ENCODE measurements around the gene SLC2A6.

Gene SLC2A6

GRCh38 chr9:133515240-133515610 lies 36.3 kb upstream of the SLC2A6 start:
- FAIRE-seq, result no peak

- no peak for FAIRE-seq
Measured at GRCh38 chr9:133514460-133515239, 35.8 kb upstream of the SLC2A6 start.

- no peak for FAIRE-seq
Measured at GRCh38 chr9:133513214-133514100, 34.6 kb upstream of the SLC2A6 start.

GRCh38 chr9:133512253-133513213 lies 33.6 kb upstream of the SLC2A6 start:
- no peak for FAIRE-seq

DNA sequence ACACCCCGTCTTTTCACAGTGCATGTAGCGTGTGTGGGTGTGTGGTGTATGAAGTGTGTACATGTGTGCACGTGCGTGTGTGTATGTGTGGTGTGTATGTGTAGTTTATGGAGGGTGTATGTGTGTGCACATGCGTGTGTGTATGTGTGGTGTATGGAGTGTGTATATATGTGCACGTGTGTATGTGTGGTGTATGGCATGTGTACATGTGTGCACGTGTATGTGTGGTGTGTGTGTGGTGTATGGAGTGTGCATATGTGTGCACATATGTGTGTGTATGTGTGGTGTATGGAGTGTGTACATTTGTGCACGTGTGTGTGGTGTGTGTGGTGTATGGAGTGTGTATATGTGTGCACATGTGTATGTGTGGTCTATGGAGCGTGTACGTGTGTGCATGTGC lies 32.7 kb upstream of the SLC2A6 start:
- no peak for FAIRE-seq

DNA sequence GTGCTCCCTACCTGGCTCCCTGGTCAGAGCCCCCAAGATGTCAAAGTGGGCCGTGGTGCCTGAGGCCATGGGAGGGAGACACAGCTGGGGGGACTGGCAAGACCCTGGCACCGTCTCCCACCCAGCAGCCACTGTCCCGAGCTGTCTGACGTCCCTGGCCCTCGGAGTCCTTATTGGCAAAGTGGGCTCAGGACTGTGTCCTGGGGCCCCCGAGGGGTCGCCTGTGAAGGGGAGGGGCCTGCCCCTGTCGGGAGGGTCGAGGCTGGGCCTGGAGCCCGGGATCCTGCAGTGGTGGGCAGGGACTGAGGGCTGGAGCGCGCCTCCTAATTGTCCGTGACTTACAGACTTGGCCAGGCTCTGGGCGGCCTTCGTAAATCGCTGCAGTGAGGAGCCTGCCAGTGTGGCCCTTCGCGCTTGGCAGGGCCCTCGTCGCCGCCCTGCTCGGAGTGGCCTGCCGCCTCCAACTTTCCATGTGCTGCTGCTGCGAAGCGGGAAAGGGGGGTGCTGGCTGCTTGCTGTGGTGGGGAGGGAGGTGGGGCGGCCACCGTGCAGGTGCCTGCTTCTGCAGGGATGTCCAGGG lies 32.1 kb upstream of the SLC2A6 start:
- FAIRE-seq, result no peak

- no peak for FAIRE-seq
Measured at GRCh38 chr9:133509179-133510083, 30.5 kb upstream of the SLC2A6 start.

DNA sequence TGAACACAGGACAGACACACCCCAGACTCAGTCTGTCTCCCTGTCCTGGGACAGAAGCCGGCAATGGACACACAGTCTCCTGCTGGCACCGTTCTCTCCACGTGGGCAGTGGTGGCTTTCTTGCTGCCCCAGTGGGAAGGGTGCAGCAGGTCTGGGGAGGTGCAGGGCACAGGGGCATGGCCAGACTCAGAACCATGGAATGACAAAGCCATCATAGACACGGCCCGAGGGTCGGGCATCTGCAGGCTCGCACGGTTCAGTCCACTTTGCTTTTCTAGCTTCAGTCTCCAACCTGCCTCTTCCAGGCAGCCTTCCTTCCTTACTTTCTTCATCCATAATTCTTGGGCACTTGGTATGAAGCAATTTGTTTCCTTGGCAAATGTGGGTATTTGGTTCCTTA lies 29.1 kb upstream of the SLC2A6 start:
- FAIRE-seq, result no peak

DNA sequence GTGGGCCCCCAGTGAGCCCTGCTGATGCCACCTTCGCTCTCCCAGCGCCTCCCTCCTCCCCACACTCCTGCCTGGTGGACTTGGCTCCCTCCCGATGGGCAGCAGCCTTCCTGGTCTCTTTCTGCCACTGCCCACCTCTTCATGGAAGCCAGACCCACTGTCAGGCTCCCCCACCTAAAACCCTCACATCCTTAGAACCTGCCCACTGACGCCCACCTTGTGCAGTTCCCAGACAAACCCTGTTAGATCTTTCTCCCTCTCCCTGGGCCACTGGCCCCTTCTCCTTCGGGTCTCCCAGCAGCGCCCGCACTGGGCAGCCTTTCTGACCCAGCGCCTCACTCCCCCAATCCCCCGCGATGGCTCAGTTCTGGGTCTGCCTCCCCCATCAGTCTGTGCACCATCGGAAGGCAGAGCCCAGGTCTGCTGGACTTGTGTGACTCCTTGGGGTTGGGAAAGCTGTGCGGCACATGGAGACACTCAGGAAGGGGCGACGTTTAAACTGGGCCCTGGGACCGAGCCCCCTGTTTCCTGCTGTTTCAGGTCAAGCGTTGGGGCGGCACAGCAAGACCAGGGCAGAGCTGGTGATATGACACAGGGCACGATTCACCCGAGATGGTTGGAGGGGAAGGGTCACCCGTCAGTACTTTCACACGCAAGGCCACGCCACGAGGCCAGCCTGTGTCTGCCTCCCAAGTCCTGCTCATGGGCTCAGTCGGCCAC lies 28.5 kb upstream of the SLC2A6 start:
- no peak for FAIRE-seq

DNA sequence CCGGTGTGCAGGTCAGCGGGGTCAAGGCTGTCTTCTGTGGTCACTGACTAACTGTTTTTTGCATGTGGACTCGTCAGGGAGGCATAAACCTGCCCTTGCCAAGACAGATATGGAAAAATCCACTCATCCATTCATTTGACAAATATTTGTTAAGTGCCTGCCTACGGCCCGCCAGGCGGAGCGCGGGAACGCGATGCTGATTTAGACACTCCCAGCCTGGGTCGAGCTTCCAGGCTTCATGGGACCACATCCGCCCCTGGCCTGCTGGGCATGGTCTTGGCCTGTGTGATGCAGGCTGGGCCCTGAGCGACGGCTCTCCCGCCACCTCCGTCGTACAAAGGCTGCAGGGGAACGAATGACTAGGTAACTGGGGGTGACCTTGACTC lies 27.7 kb upstream of the SLC2A6 start:
- FAIRE-seq, result no peak

DNA sequence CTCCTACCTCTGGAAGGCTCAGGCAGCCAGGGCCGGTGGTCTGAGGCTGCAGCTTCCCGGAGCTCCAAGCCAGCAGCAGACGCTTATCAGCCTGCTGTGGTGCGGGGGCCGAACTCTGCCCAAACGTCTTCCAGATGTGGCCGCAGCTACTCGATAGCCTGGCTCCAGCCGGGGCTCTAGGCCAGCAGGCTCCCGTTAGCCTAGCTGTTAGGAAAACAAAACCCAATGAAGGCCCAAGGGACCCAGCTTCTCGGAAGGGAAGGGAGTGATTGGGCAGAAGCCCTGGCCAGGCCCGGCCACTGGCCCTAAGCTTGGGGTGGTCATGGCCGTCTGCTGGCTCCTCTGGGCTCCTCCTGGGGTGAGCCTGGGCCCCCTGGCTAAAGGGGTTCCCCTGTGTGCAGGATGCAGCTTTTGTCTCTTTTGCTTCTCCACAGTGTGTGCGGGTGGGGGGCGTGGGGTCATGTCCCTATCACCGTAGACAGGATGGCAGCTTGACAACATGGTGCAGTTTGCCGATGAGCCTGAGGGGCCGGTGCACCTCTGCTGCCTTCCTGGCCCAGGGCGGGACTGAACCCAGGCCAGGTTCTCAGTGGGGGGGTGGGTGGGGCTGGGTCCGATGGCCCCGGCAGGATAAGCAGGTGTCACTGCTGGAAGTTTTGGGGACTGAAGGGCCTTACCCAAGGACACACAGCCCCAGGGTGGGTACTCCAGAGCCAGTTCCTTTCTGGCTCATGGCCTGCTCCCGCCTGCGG lies 27.2 kb upstream of the SLC2A6 start:
- FAIRE-seq, result no peak

- no peak for FAIRE-seq
Measured at GRCh38 chr9:133505186-133505830, 26.4 kb upstream of the SLC2A6 start.

DNA sequence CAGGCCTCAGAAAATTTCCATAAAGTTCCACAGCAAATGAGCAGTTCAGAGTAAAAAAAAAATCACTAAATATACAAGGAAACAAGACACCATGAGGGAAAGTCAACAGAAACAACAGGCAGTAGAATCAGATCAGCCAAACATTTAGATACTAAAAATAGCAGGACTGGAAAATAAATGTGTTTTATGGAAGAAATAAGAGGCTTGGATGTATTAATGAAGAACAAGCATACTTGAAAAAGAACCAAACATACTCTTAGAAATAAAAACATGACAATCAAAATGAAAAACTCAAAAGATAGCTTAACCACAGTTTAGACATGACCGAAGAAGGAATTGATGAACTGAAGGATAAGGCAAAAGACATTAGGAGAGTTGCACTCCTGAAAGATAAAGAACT lies 23.2 kb upstream of the SLC2A6 start:
- FAIRE-seq, result no peak

GRCh38 chr9:133499892-133500270 lies 21.0 kb upstream of the SLC2A6 start:
- no peak for FAIRE-seq

- no peak for FAIRE-seq
Measured at GRCh38 chr9:133499132-133499891, 20.4 kb upstream of the SLC2A6 start.

DNA sequence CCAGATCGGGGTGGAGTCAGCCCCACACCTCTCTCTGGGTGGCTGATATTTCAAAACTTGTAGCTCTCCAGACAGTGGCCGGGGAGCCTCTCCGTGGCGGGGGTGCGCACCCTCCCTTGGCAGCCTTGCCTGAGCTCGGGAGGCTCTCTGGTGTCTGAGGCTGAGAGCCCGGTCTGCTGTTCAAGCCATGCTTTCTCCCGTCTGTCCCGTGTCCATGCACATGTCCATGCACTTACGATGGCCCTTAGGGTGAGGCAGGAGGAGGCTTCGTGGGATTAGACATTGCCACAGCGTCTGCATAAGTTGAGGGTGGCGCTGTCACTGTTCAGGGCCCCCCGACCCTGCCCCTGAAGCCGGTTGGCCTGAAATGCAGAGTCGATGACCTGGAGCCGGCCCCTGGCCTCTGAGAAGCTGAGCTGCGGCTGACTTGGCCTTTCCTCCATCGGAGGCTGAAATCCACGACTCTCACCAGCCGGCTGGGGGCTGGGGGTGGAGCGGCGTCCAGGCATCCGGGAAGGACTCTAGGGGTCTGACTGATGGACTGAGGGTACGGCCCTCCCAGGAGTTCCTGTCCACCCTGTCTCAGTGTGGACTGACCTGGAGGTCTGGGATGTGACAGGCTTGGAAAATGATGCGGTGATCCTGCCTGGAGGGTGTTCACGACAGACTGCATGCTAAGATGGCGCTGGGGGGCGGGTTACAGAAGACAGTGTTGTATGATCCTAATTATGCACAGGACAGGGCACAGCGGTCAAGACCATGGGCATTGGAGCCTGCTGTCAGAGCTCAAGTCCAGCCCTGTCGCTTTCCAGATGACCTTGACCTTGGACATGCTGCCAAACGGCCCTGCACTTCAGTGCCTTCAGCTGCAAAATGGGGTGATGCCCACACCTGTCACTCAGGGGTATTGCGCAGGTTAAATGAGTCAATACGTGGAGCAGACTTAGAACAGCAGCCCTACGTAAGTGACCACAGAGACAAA lies 18.3 kb upstream of the SLC2A6 start:
- FAIRE-seq, result no peak
